Measurements from ENCODE around the gene ZNRF1. TPM values are rescaled to one million over a fixed set of nuclear protein-coding genes. Genes with fewer than 3 reads are reported as not detected.

Gene ZNRF1
- total and polyA plus RNA-seq, 11 donors: 12.8 to 43.3 (median 23.2) TPM

DNA sequence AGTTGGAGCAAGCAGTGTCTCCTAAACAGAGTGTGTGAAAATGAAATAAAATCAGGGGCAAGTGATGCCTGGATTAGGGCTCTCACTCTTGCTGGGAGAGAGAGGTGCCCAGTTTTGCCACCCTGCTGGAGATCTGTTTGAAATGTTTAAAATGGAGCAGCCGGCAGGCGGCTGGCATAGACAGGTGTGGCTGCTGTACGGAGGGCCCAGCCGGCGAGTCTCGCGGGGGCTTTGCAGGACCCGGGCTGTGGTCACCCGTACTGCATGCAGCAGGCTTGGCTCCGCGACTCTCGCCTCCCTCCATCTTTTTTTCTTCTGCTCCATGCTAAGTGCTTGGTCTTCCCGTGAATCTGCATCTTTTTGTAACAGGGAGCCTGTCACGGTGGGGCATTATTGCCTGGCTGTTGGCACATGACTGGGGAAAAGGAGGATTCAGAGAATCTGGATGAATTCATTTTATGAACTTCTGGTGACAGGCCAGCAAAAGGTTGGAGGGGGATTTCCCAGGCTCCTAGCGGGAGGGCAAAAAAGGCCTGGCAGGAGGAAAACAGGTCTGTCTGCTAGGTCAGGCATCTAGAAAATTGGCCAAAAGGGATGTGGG is 1.8 kb downstream of the ZNRF1 start:
- H3K27ac ChIP-seq: peak overlapping the region in 11 of 12 donors; percentile 83 to 93 (median 88)

DNA sequence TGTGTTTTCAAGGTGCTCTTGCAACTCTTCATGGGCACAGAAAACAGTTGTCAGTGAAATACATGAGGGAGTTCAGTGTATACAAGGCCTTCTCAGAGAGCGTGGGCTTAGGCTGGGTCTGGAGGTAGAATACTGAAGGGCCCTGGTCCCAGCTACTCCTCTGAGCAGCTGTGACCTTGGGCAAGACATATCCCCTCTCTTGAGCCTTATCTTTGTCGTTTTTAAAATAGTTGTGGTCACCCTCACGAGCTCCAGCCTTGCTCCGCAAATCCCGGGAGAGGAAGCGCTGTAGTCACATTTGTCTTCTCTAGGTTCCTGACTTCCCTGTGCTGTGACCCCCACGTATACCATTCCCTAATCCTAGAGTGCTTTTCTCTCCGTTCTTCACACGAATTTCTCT is 3.6 kb downstream of the ZNRF1 start:
- H3K4me3 ChIP-seq: peak overlapping the region in 4 of 12 donors; percentile 17 to 98 (median 90)
- no peak for DNase-seq
- intact Hi-C loops (cut with DNase I): loop anchor here in 4 of 10 donors (5.0 to 10.0 kb wide), 3 partner anchors 40 to 62 kb away; no protein-coding TSS in a partner anchor
- no peaks in the 10 kb centered on the region for H3K27me3 ChIP-seq
- H3K36me3 ChIP-seq: no peaks in the 10 kb centered on the region
- TF ChIP-seq POLR2A (IDR thresholded peaks at IDR 0.05): no peak
- TF ChIP-seq, protein P1, sequence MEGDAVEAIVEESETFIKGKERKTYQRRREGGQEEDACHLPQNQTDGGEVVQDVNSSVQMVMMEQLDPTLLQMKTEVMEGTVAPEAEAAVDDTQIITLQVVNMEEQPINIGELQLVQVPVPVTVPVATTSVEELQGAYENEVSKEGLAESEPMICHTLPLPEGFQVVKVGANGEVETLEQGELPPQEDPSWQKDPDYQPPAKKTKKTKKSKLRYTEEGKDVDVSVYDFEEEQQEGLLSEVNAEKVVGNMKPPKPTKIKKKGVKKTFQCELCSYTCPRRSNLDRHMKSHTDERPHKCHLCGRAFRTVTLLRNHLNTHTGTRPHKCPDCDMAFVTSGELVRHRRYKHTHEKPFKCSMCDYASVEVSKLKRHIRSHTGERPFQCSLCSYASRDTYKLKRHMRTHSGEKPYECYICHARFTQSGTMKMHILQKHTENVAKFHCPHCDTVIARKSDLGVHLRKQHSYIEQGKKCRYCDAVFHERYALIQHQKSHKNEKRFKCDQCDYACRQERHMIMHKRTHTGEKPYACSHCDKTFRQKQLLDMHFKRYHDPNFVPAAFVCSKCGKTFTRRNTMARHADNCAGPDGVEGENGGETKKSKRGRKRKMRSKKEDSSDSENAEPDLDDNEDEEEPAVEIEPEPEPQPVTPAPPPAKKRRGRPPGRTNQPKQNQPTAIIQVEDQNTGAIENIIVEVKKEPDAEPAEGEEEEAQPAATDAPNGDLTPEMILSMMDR (IDR thresholded peaks at IDR 0.05): no peak
- WGBS, 4 donors: 23 to 31% (median 25%) methylated on average over 9 of the region's 9 CpGs
- no peaks in the 10 kb centered on the region for H3K9me3 ChIP-seq
- peaks cover 3 to 68% (median 37%) of the 10 kb centered on the region in 12 donors for H3K4me1 ChIP-seq
- ATAC-seq: peak in 2 of 4 donors; percentile 3 to 4
- H3K27ac ChIP-seq: peak overlapping the region in 11 of 12 donors; percentile 41 to 93 (median 88)

More for the DNA sequence above, 1.8 kb downstream of the ZNRF1 start:
- H3K27me3 ChIP-seq: no peaks in the 10 kb centered on the region
- no peaks in the 10 kb centered on the region for H3K9me3 ChIP-seq
- DNase-seq (peak in 2 of 5 donors; percentile 23 to 42), ATAC-seq (peak in 2 of 4 donors; percentile 1 to 17)
- TF ChIP-seq, protein P1 (IDR thresholded peaks at IDR 0.05): peak in 1 of 12 donors; percentile 15
- no peak for TF ChIP-seq POLR2A (IDR thresholded peaks at IDR 0.05)
- intact Hi-C loops (cut with DNase I): loop anchor here in 4 of 10 donors (5.0 to 10.0 kb wide), 3 partner anchors 42 to 64 kb away; no protein-coding TSS in a partner anchor
- WGBS, 4 donors: 4 to 13% (median 6%) methylated on average over 15 of the region's 15 CpGs
- peaks cover 3 to 57% (median 36%) of the 10 kb centered on the region in 12 donors for H3K4me1 ChIP-seq
- H3K4me3 ChIP-seq: peak overlapping the region; percentile 65 to 99 (median 94)
- H3K36me3 ChIP-seq: no peaks in the 10 kb centered on the region

DNA sequence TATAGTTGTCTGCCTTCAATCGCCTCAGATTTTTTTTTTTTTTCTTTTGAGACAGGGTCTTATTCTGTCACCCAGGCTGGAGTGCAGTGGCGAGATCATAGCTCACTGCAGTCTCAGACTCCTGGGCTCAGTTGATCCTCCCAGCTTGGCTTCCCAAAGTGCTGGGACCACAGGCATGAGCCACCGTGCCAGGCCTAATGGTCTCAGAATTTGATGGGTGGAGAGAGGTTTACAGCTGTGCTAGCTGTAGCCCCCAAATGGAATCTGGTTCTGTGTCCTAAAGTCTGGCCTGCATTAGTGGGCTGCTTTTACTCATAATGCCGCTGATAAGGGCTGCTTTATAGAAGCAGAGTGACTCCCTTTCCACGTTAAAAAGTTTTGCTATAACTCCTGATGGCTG is 5.1 kb downstream of the ZNRF1 start:
- DNase-seq (no peak), ATAC-seq (no peak)
- H3K4me1 ChIP-seq: peaks cover 3 to 63% (median 33%) of the 10 kb centered on the region in 12 donors
- peak overlapping the region in 4 of 12 donors; percentile 26 to 93 (median 65) for H3K27ac ChIP-seq
- H3K9me3 ChIP-seq: no peaks in the 10 kb centered on the region
- H3K27me3 ChIP-seq: no peaks in the 10 kb centered on the region
- intact Hi-C loops (cut with DNase I): loop anchor here in 4 of 10 donors (5.0 to 10.0 kb wide), 3 partner anchors 38 to 61 kb away; no protein-coding TSS in a partner anchor
- no peak overlapping the region for H3K4me3 ChIP-seq
- 79 to 82% (median 81%) methylated on average over 5 of the region's 5 CpGs for WGBS, 4 donors
- TF ChIP-seq, protein P1 (IDR thresholded peaks at IDR 0.05): no peak
- TF ChIP-seq POLR2A (IDR thresholded peaks at IDR 0.05): no peak
- no peaks in the 10 kb centered on the region for H3K36me3 ChIP-seq

- Histone ChIP-seq H3K9me3 (no peaks in the 10 kb centered on the region), H3K36me3 (no peaks in the 10 kb centered on the region), H3K27me3 (no peaks in the 10 kb centered on the region), H3K4me1 (peaks cover 3 to 63% (median 33%) of the 10 kb centered on the region in 12 donors), H3K27ac (peak overlapping the region in 2 of 12 donors; percentile 26 to 93), H3K4me3 (no peak overlapping the region)
- TF ChIP-seq POLR2A (IDR thresholded peaks at IDR 0.05): no peak
- TF ChIP-seq, protein P1 (IDR thresholded peaks at IDR 0.05): no peak
- 94 to 98% (median 96%) methylated on average over 3 of the region's 3 CpGs for WGBS, 4 donors
- intact Hi-C loops (cut with DNase I): loop anchor here in 4 of 10 donors (5.0 to 10.0 kb wide), 3 partner anchors 38 to 60 kb away; no protein-coding TSS in a partner anchor
- DNase-seq (no peak), ATAC-seq (no peak)
These were observed 5.6 kb downstream of the ZNRF1 start for GRCh38 chr16:75004460-75004859.

All from heart left ventricle (tissue), 16 donors.